ENCODE data around the gene LRRC39. TPM values are rescaled to one million over a fixed set of nuclear protein-coding genes. Genes with fewer than 3 reads are reported as not detected.
A peak's percentile ranks its signal among the peaks of the same experiment; 100 is the strongest.
"Not testable (repeated sequence)": the region's sequence is repeated elsewhere in the genome, so short reads cannot be mapped to it uniquely, and the experiment has no call there.

Gene LRRC39
- under 1 TPM in 1 of 2 donors, not detected in 1; 0.40 TPM for total RNA-seq
- long read RNA-seq = 0 reads

- intact Hi-C loops (cut with DNase I, micrococcal nuclease) = no loop called here
- ATAC-seq = no peak
- DNase-seq = no peak
Measured at GRCh38 chr1:100178091-100178490, at the start of gene LRRC39. Gene LRRC39 (minus strand): TSS chr1:100178256. CDS start chr1:100168516, 9,740 bp downstream.

- ATAC-seq = no peak
- intact Hi-C loops (cut with DNase I, micrococcal nuclease) = no loop called here
Measured at GRCh38 chr1:100222428-100222827, 44.4 kb upstream of the LRRC39 start.

GRCh38 chr1:100219883-100220282 lies 41.8 kb upstream of the LRRC39 start:
- DNase-seq (no peak), ATAC-seq (no peak)
- intact Hi-C loops (cut with DNase I, micrococcal nuclease) = no loop called here

More at GRCh38 chr1:100222428-100222827, 44.4 kb upstream of the LRRC39 start:
- no peak for DNase-seq

GRCh38 chr1:100219457-100219856 lies 41.4 kb upstream of the LRRC39 start:
- intact Hi-C loops (cut with DNase I, micrococcal nuclease) = no loop called here
- DNase-seq (no peak), ATAC-seq (no peak)

- ATAC-seq (no peak), DNase-seq (no peak)
- intact Hi-C loops (cut with DNase I, micrococcal nuclease) = no loop called here
Measured at GRCh38 chr1:100217834-100218233, 39.8 kb upstream of the LRRC39 start.

GRCh38 chr1:100215101-100215500 lies 37.0 kb upstream of the LRRC39 start:
- no peak for ATAC-seq
- intact Hi-C loops (cut with DNase I, micrococcal nuclease) = no loop called here
- no peak for DNase-seq

- ATAC-seq (no peak), DNase-seq (no peak)
- intact Hi-C loops (cut with DNase I, micrococcal nuclease) = no loop called here
Measured at GRCh38 chr1:100213141-100213540, 35.1 kb upstream of the LRRC39 start.

- no peak for DNase-seq
- ATAC-seq = no peak
- intact Hi-C loops (cut with DNase I, micrococcal nuclease) = no loop called here
Measured at GRCh38 chr1:100206301-100206700, 28.2 kb upstream of the LRRC39 start.

GRCh38 chr1:100205593-100205992 lies 27.5 kb upstream of the LRRC39 start:
- intact Hi-C loops (cut with DNase I, micrococcal nuclease) = not testable (repeated sequence)

GRCh38 chr1:100205103-100205502 lies 27.0 kb upstream of the LRRC39 start:
- DNase-seq = not testable (repeated sequence)

More at GRCh38 chr1:100205593-100205992, 27.5 kb upstream of the LRRC39 start:
- not testable (repeated sequence) for DNase-seq, ATAC-seq

GRCh38 chr1:100202703-100203102 lies 24.6 kb upstream of the LRRC39 start:
- intact Hi-C loops (cut with DNase I, micrococcal nuclease); DNase-seq; ATAC-seq: not testable (repeated sequence)

More at GRCh38 chr1:100205103-100205502, 27.0 kb upstream of the LRRC39 start:
- ATAC-seq; intact Hi-C loops (cut with DNase I, micrococcal nuclease): not testable (repeated sequence)

GRCh38 chr1:100200060-100200459 lies 22.0 kb upstream of the LRRC39 start:
- ATAC-seq; intact Hi-C loops (cut with DNase I, micrococcal nuclease); DNase-seq: not testable (repeated sequence)

GRCh38 chr1:100198596-100198995 lies 20.5 kb upstream of the LRRC39 start:
- intact Hi-C loops (cut with DNase I, micrococcal nuclease) = no loop called here

GRCh38 chr1:100188617-100189016 lies 10.6 kb upstream of the LRRC39 start:
- ATAC-seq (no peak), DNase-seq (peak in 1 of 2 donors; percentile 26)
- intact Hi-C loops (cut with DNase I, micrococcal nuclease) = no loop called here

More at GRCh38 chr1:100198596-100198995, 20.5 kb upstream of the LRRC39 start:
- ATAC-seq (no peak), DNase-seq (no peak)

- no peak for ATAC-seq
- intact Hi-C loops (cut with DNase I, micrococcal nuclease) = no loop called here
- DNase-seq = peak in 1 of 2 donors; percentile 39
Measured at GRCh38 chr1:100187912-100188311, 9.9 kb upstream of the LRRC39 start.

GRCh38 chr1:100184536-100184935 lies 6.5 kb upstream of the LRRC39 start:
- intact Hi-C loops (cut with DNase I, micrococcal nuclease) = no loop called here
- DNase-seq = no peak
- no peak for ATAC-seq

GRCh38 chr1:100183370-100183769 lies 5.3 kb upstream of the LRRC39 start:
- DNase-seq (no peak), ATAC-seq (no peak)
- intact Hi-C loops (cut with DNase I, micrococcal nuclease) = no loop called here

- intact Hi-C loops (cut with DNase I, micrococcal nuclease) = no loop called here
- DNase-seq (no peak), ATAC-seq (no peak)
Measured at GRCh38 chr1:100177295-100178041, 588 bp downstream of the LRRC39 start.

GRCh38 chr1:100168051-100168450 lies 10.0 kb downstream of the LRRC39 start:
- ATAC-seq = no peak
- DNase-seq = no peak
- intact Hi-C loops (cut with DNase I, micrococcal nuclease) = no loop called here

- DNase-seq (no peak), ATAC-seq (no peak)
- intact Hi-C loops (cut with DNase I, micrococcal nuclease) = no loop called here
Measured at GRCh38 chr1:100164702-100165101, 13.4 kb downstream of the LRRC39 start.

- no peak for DNase-seq
- ATAC-seq = no peak
- intact Hi-C loops (cut with DNase I, micrococcal nuclease) = no loop called here
Measured at GRCh38 chr1:100164216-100164615, 13.8 kb downstream of the LRRC39 start.

Data from left colon (tissue), 2 donors.